ENCODE results near the gene ANKRD11. TPM values are rescaled to one million over a fixed set of nuclear protein-coding genes. Genes with fewer than 3 reads are reported as not detected.

Gene ANKRD11
- total and polyA plus RNA-seq, 2 donors (not counting 3 experiments of a cell fraction or from before 2014, with no cell fraction given), result 55.8 to 191 TPM

DNA sequence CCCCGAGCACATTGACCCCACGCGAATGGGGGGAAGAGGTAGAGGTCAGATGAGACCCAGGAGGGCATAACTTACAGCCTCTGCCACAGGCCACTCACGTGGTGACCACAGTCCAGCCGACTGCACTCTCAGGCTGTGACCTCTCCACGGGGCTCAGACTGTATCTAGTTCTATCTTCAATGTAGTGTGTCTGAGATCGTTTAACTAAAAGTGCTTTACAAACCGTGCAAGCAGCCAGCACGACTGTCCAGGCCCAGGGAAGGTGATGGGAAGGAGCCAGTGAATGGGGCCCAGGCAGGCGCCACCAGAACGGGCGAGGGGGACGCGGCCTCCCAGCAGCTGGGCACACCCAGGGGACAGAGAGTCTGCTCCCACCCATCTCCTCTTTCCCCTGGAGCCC lies 108.6 kb downstream of the ANKRD11 start:
- CTCF ChIA-PET, result no interaction called here
- Histone ChIP-seq H2AFZ (ENCODE audit: low read depth, low read length) (no peak overlapping the region), H3K36me3 (ENCODE audit: control insufficient read depth in 2 of 2, extremely low read depth in 1 of 2, insufficient read depth in 2 of 2, low read length in 2 of 2) (no peaks in the 10 kb centered on the region), H3K9me1 (replicated peaks; ENCODE audit: control insufficient read depth, extremely low read depth, insufficient read depth, low read length) (no peaks in the 10 kb centered on the region), H4K20me1 (replicated peaks; ENCODE audit: control insufficient read depth, extremely low read depth, insufficient read depth, low read length) (peaks cover 9% of the 10 kb centered on the region), H3K4me3 (replicated peaks in 1 of 3; ENCODE audit: insufficient read depth in 1 of 3, low read depth in 1 of 3, low read length in 3 of 3) (no peak overlapping the region), H3K9ac (replicated peaks; ENCODE audit: extremely low read depth, insufficient read depth, low read length) (no peak overlapping the region), H3K27ac (ENCODE audit: insufficient read depth, low read depth, low read length) (no peak overlapping the region), H3K27me3 (ENCODE audit: control insufficient read depth in 2 of 2, insufficient read depth in 2 of 2, low read length in 2 of 2) (no peaks in the 10 kb centered on the region), H3K9me3 (replicated peaks; ENCODE audit: control insufficient read depth, insufficient read depth, low read length) (no peaks in the 10 kb centered on the region), H3K4me2 (ENCODE audit: insufficient read depth, low read length) (no peak overlapping the region), H3K79me2 (ENCODE audit: control insufficient read depth, insufficient read depth, low read length) (peaks cover 100% of the 10 kb centered on the region), H3K4me1 (ENCODE audit: control insufficient read depth, extremely low read depth, insufficient read depth, low read length) (peaks cover 13% of the 10 kb centered on the region)
- dilution Hi-C loops (cut with MboI; ENCODE audit: extremely low pct_ligation_motif_present, low sequenced_read_pairs), result no loop called here
- FAIRE-seq (no peak), DNase-seq (ENCODE audit: low read depth, low spot score) (no peak)
- TF ChIP-seq EZH2 (IDR thresholded peaks at IDR 0.05; ENCODE audit: borderline replicate concordance, low read depth, low read length, severe bottlenecking) (no peak), FOS (IDR thresholded peaks at IDR 0.05; ENCODE audit: borderline replicate concordance, insufficient read depth, low read length) (no peak), MYC (IDR thresholded peaks at IDR 0.05; ENCODE audit: low read depth, low read length) (no peak), POLR2AphosphoS5 (IDR thresholded peaks at IDR 0.05; ENCODE audit: insufficient read depth, low read depth, low read length) (no peak), POLR2A (IDR thresholded peaks at IDR 0.05; ENCODE audit: low read depth, low read length) (no peak), GATA2 (IDR thresholded peaks at IDR 0.05; ENCODE audit: insufficient read depth, insufficient read length, low read depth, low read length) (no peak)
- TF ChIP-seq, protein P1, sequence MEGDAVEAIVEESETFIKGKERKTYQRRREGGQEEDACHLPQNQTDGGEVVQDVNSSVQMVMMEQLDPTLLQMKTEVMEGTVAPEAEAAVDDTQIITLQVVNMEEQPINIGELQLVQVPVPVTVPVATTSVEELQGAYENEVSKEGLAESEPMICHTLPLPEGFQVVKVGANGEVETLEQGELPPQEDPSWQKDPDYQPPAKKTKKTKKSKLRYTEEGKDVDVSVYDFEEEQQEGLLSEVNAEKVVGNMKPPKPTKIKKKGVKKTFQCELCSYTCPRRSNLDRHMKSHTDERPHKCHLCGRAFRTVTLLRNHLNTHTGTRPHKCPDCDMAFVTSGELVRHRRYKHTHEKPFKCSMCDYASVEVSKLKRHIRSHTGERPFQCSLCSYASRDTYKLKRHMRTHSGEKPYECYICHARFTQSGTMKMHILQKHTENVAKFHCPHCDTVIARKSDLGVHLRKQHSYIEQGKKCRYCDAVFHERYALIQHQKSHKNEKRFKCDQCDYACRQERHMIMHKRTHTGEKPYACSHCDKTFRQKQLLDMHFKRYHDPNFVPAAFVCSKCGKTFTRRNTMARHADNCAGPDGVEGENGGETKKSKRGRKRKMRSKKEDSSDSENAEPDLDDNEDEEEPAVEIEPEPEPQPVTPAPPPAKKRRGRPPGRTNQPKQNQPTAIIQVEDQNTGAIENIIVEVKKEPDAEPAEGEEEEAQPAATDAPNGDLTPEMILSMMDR (IDR thresholded peaks at IDR 0.05; ENCODE audit: extremely low read depth in 1 of 2, insufficient read depth in 1 of 2, low read depth in 1 of 2, low read length in 2 of 2), result no peak
- TF ChIP-seq, protein P2, sequence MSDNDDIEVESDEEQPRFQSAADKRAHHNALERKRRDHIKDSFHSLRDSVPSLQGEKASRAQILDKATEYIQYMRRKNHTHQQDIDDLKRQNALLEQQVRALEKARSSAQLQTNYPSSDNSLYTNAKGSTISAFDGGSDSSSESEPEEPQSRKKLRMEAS (IDR thresholded peaks at IDR 0.05; ENCODE audit: insufficient read depth, insufficient read length), result no peak
- intact Hi-C loops (cut with micrococcal nuclease), result no loop called here
- BruUV-seq (replicated peaks), result no TSS peak
- POLR2A ChIA-PET, result no interaction called here
